ENCODE results near the gene SSTR5. TPM values are rescaled to one million over a fixed set of nuclear protein-coding genes. Genes with fewer than 3 reads are reported as not detected.

The SSTR5 gene
- total and polyA plus RNA-seq, 2 of the 4 experiments (the other 2 are of a cell fraction), result not detected

GRCh38 chr16:1081734-1082265 lies 9.3 kb downstream of the SSTR5 start:
- no peak overlapping the region for H4K91ac ChIP-seq (ENCODE audit: insufficient read depth, low read depth, low read length)
- no peak overlapping the region for H4K5ac ChIP-seq (ENCODE audit: low read depth, low read length)
- H3K4ac ChIP-seq (ENCODE audit: low read depth, low read length), result no peak overlapping the region
- no peak overlapping the region for H2AFZ ChIP-seq (replicated peaks; ENCODE audit: low read length, poor library complexity)
- H3K9ac ChIP-seq (ENCODE audit: low read depth, low read length), result no peak overlapping the region
- H3K4me2 ChIP-seq (ENCODE audit: low read depth, low read length), result no peak overlapping the region
- no peak overlapping the region for H3K4me3 ChIP-seq (ENCODE audit: insufficient read depth, low read depth, low read length)
- no TSS peak for BruUV-seq (replicated peaks)
- ATAC-seq (ENCODE audit: low read depth) (no peak), DNase-seq (no peak)
- H3K18ac ChIP-seq (ENCODE audit: low read depth, low read length), result no peak overlapping the region
- TF ChIP-seq CHD1 (IDR thresholded peaks at IDR 0.05; ENCODE audit: low read depth, low read length) (no peak), CEBPB (IDR thresholded peaks at IDR 0.05; ENCODE audit: low read depth, low read length) (no peak), NFE2L2 (IDR thresholded peaks at IDR 0.05; ENCODE audit: low read depth, low read length) (no peak), BHLHE40 (IDR thresholded peaks at IDR 0.05; ENCODE audit: low read depth, low read length) (no peak), FOS (IDR thresholded peaks at IDR 0.05; ENCODE audit: low read depth, low read length) (no peak), MXI1 (IDR thresholded peaks at IDR 0.05; ENCODE audit: borderline replicate concordance, low read depth, low read length) (no peak), RFX5 (IDR thresholded peaks at IDR 0.05; ENCODE audit: low read depth, low read length) (no peak), SMC3 (IDR thresholded peaks at IDR 0.05; ENCODE audit: low read depth, low read length) (no peak), USF2 (IDR thresholded peaks at IDR 0.05; ENCODE audit: low read depth, low read length) (no peak), POLR2A (IDR thresholded peaks at IDR 0.05; ENCODE audit: low read depth, low read length) (no peak), CTCF (conservative IDR thresholded peaks at IDR 0.05; ENCODE audit: low read depth, low read length) (no peak), ELK1 (IDR thresholded peaks at IDR 0.05; ENCODE audit: borderline replicate concordance, low read depth, low read length) (no peak), MAZ (IDR thresholded peaks at IDR 0.05; ENCODE audit: borderline replicate concordance, low read depth, low read length) (no peak), RAD21 (IDR thresholded peaks at IDR 0.05; ENCODE audit: low read length) (no peak), RCOR1 (IDR thresholded peaks at IDR 0.05; ENCODE audit: insufficient replicate concordance, low read length) (no peak), MAFK (IDR thresholded peaks at IDR 0.05; ENCODE audit: low read depth, low read length) (no peak)
- dilution Hi-C loops (cut with HindIII; ENCODE audit: low sequenced_read_pairs, unreplicated experiment) (no loop called here), in situ Hi-C loops (cut with MboI; ENCODE audit: low sequenced_read_pairs) (no loop called here), intact Hi-C loops (cut with micrococcal nuclease) (no loop called here)
- H4K8ac ChIP-seq (ENCODE audit: low read depth in 2 of 2, low read length in 2 of 2), result no peak overlapping the region
- H2BK20ac ChIP-seq (ENCODE audit: low read depth, low read length), result no peak overlapping the region
- H3K79me1 ChIP-seq (ENCODE audit: low read depth in 1 of 2, low read length in 2 of 2), result no peaks in the 10 kb centered on the region
- no peak overlapping the region for H3K23ac ChIP-seq (ENCODE audit: low read depth, low read length)
- H2AK5ac ChIP-seq (ENCODE audit: low read depth, low read length), result no peak overlapping the region
- no peaks in the 10 kb centered on the region for H4K20me1 ChIP-seq (ENCODE audit: insufficient read depth, low read length)
- no peak overlapping the region for H2BK15ac ChIP-seq (ENCODE audit: low read depth, low read length)
- H3K36me3 ChIP-seq (ENCODE audit: control insufficient read depth, insufficient read depth, low read length), result no peaks in the 10 kb centered on the region
- H2AK9ac ChIP-seq (replicated peaks; ENCODE audit: low read depth, low read length, poor library complexity), result no peak overlapping the region
- no peak overlapping the region for H3K27ac ChIP-seq (ENCODE audit: insufficient read depth, low read length)
- WGBS, 2 experiments (ENCODE audit: extremely low coverage in 2 of 2, insufficient read length in 1 of 2), result 42% methylated on average over 15 of the region's 22 CpGs; no CpG with 5 or more reads in 1 of the 2 experiments
- no peaks in the 10 kb centered on the region for H3K4me1 ChIP-seq (ENCODE audit: control insufficient read depth, insufficient read depth, low read length)
- H3K14ac ChIP-seq (replicated peaks; ENCODE audit: low read depth, low read length), result no peak overlapping the region
- no peaks in the 10 kb centered on the region for H3K9me1 ChIP-seq (ENCODE audit: insufficient read depth, low read length)
- POLR2A ChIA-PET (ENCODE audit: unreplicated experiment), result no interaction called here
- H3K9me3 ChIP-seq (ENCODE audit: control insufficient read depth, insufficient read depth, low read length), result peaks cover 21% of the 10 kb centered on the region
- H3K56ac ChIP-seq (ENCODE audit: extremely low read depth, insufficient read depth, low read length), result no peak overlapping the region
- CTCF ChIA-PET, result no interaction called here
- H2BK5ac ChIP-seq (ENCODE audit: low read depth, low read length, poor library complexity, severe bottlenecking), result no peak overlapping the region
- H2BK120ac ChIP-seq (ENCODE audit: low read depth, low read length), result no peak overlapping the region
- peaks cover 25% of the 10 kb centered on the region for H3K27me3 ChIP-seq (ENCODE audit: control insufficient read depth, insufficient read depth, low read length)

All from IMR-90 (cell line).